Measurements from ENCODE around the gene GNG4. TPM values are rescaled to one million over a fixed set of nuclear protein-coding genes. Genes with fewer than 3 reads are reported as not detected.

The GNG4 gene
- total and polyA plus RNA-seq, 10 of the 15 experiments (the other 5 are each of a cell fraction or from before 2014, with no cell fraction given): 0.03 to 0.15 (median 0.15) TPM; not detected in 7

DNA sequence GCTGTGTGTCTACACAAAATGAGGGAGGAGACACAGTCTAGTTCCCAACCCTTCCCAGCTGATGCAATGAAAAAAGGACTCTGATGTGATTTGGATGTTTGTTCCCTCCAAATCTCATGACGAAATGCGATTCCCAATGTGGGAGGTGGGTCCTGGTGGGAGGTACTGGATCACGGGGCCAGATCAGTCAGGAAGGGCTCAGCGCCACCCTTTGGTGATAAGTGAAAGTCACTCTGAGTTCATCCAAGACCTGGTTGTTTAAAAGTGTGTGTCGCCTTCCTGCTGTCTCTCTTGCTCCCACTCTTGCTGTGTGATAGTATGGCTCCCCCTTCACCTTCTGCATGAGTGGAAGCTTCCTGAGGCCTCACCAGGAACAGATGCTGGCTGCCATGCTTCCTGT lies 63.2 kb downstream of the GNG4 start (continued):
- TF ChIP-seq ZBTB11 (CRISPR knock-in tag; IDR thresholded peaks at IDR 0.05): no peak
- TF ChIP-seq MYC (IDR thresholded peaks at IDR 0.05; ENCODE audit: insufficient read depth, insufficient read length, insufficient replicate concordance, low read length, severe bottlenecking): no peak
- no peak for TF ChIP-seq CBX3 (IDR thresholded peaks at IDR 0.05; ENCODE audit: borderline replicate concordance, low read depth)
- no peak for TF ChIP-seq RAD51 (IDR thresholded peaks at IDR 0.05)
- no peak for TF ChIP-seq DPF2 (IDR thresholded peaks at IDR 0.05)
- TF ChIP-seq KDM1A (IDR thresholded peaks at IDR 0.05; ENCODE audit: borderline replicate concordance): no peak
- no peak for TF ChIP-seq NFXL1 (IDR thresholded peaks at IDR 0.05; ENCODE audit: borderline replicate concordance)

DNA sequence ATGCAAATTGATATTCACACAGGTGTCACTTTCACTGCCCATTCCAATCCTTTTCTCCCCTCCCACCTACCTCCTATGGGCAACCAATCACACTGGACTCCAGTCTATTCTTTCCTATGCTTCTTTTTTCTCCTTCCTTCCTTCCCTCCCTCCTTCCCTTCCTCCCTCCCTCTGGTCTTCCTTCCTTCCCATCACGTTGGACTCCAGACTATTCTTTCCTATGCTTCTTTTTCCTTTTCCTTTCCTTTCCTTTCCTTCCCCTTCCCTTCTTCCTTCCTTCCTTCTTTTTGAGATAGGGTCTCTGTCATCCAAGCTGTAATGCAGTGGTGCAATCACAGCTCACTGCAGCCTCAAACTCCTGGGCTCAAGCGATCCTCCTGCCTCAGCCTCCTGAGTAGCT lies 64.6 kb downstream of the GNG4 start:
- no TSS peak for BruUV-seq (replicated peaks)
- intact Hi-C loops (cut with micrococcal nuclease; ENCODE audit: unreplicated experiment) (no loop called here), in situ Hi-C loops (cut with MboI) (no loop called here)
- Histone ChIP-seq H4K20me1 (ENCODE audit: control insufficient read depth, insufficient read depth) (no peaks in the 10 kb centered on the region), H3K4me3 (no peak overlapping the region), H3K9me3 (replicated peaks; ENCODE audit: control insufficient read depth, insufficient read depth, low read length) (peaks cover 11% of the 10 kb centered on the region; the same call in 1 of the 3 replicates), H2AFZ (ENCODE audit: control insufficient read depth, low read depth, low read length) (no peak overlapping the region), H3K79me2 (ENCODE audit: control insufficient read depth, insufficient read depth, low read length) (no peaks in the 10 kb centered on the region), H3K36me3 (ENCODE audit: control insufficient read depth in 2 of 2, insufficient read depth in 2 of 2, low read length in 1 of 2) (no peaks in the 10 kb centered on the region), H3K27me3 (replicated peaks in 1 of 2; ENCODE audit: control insufficient read depth in 2 of 2, insufficient read depth in 2 of 2, low read length in 1 of 2) (no peaks in the 10 kb centered on the region), H3K4me1 (ENCODE audit: control insufficient read depth, insufficient read depth, low read length) (no peaks in the 10 kb centered on the region), H3K27ac (ENCODE audit: control insufficient read depth, insufficient read depth) (no peak overlapping the region), H3K9ac (ENCODE audit: control insufficient read depth, insufficient read depth, low read length) (no peak overlapping the region), H3K4me2 (ENCODE audit: control insufficient read depth, insufficient read depth) (no peak overlapping the region)
- no peak for ATAC-seq
- DNase-seq (ENCODE audit: low read depth, low spot score): no peak
- ChIA-PET SMC1A (ENCODE audit: uncharacterized antibody, unreplicated experiment) (no interaction called here), CTCF (no interaction called here), RAD21 (ENCODE audit: unreplicated experiment) (no interaction called here), POLR2A (no interaction called here)
- no peak for FAIRE-seq
- 33% methylated on average over 2 of the region's 2 CpGs for WGBS (ENCODE audit: insufficient coverage, insufficient replicate concordance, low lambda C conversion rate, missing lambda C conversion rate)
- TF ChIP-seq NRF1 (conservative IDR thresholded peaks at IDR 0.05; ENCODE audit: low read depth, low read length) (no peak), SREBF1 (IDR thresholded peaks at IDR 0.05; ENCODE audit: low read length) (no peak), GATAD2B (conservative IDR thresholded peaks at IDR 0.05; ENCODE audit: low read depth) (no peak), BMI1 (IDR thresholded peaks at IDR 0.05; ENCODE audit: borderline replicate concordance) (no peak), CHD2 (IDR thresholded peaks at IDR 0.05; ENCODE audit: borderline replicate concordance, low read depth, low read length) (no peak), MEF2B (IDR thresholded peaks at IDR 0.05; ENCODE audit: partially characterized antibody, poor library complexity, severe bottlenecking) (no peak)
- TF ChIP-seq, protein P1, sequence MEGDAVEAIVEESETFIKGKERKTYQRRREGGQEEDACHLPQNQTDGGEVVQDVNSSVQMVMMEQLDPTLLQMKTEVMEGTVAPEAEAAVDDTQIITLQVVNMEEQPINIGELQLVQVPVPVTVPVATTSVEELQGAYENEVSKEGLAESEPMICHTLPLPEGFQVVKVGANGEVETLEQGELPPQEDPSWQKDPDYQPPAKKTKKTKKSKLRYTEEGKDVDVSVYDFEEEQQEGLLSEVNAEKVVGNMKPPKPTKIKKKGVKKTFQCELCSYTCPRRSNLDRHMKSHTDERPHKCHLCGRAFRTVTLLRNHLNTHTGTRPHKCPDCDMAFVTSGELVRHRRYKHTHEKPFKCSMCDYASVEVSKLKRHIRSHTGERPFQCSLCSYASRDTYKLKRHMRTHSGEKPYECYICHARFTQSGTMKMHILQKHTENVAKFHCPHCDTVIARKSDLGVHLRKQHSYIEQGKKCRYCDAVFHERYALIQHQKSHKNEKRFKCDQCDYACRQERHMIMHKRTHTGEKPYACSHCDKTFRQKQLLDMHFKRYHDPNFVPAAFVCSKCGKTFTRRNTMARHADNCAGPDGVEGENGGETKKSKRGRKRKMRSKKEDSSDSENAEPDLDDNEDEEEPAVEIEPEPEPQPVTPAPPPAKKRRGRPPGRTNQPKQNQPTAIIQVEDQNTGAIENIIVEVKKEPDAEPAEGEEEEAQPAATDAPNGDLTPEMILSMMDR (IDR thresholded peaks at IDR 0.05 in 2 of 3, conservative IDR thresholded peaks at IDR 0.05 in 1 of 3; ENCODE audit: control insufficient read depth in 2 of 3, extremely low read depth in 1 of 3, insufficient read depth in 1 of 3, low read depth in 3 of 3, low read length in 3 of 3): no peak
- TF ChIP-seq, protein P2, sequence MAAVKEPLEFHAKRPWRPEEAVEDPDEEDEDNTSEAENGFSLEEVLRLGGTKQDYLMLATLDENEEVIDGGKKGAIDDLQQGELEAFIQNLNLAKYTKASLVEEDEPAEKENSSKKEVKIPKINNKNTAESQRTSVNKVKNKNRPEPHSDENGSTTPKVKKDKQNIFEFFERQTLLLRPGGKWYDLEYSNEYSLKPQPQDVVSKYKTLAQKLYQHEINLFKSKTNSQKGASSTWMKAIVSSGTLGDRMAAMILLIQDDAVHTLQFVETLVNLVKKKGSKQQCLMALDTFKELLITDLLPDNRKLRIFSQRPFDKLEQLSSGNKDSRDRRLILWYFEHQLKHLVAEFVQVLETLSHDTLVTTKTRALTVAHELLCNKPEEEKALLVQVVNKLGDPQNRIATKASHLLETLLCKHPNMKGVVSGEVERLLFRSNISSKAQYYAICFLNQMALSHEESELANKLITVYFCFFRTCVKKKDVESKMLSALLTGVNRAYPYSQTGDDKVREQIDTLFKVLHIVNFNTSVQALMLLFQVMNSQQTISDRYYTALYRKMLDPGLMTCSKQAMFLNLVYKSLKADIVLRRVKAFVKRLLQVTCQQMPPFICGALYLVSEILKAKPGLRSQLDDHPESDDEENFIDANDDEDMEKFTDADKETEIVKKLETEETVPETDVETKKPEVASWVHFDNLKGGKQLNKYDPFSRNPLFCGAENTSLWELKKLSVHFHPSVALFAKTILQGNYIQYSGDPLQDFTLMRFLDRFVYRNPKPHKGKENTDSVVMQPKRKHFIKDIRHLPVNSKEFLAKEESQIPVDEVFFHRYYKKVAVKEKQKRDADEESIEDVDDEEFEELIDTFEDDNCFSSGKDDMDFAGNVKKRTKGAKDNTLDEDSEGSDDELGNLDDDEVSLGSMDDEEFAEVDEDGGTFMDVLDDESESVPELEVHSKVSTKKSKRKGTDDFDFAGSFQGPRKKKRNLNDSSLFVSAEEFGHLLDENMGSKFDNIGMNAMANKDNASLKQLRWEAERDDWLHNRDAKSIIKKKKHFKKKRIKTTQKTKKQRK (IDR thresholded peaks at IDR 0.05; ENCODE audit: low read depth, low read length): no peak
